Sigmoid colon (tissue), 7 donors: ENCODE data around the gene DPP8. TPM values are rescaled to one million over a fixed set of nuclear protein-coding genes. Genes with fewer than 3 reads are reported as not detected.

ENCODE experiments used
- DNase-seq: peaks from one replicate; pipeline ENCODE4 v3.0.0-alpha.2; 2019
- H3K27ac ChIP-seq, 4 donors: fragments of 200-600 bp; sonication (generic); one replicate each; pipeline ENCODE4 v1.5.1; 2016 to 2019; ENCODE audit warnings: mild to moderate bottlenecking in 1 of 4
- H3K27me3 ChIP-seq, 3 donors: fragments of 200-600 bp; sonication (generic); one replicate each; pipeline ENCODE4 v1.5.1; 2019; ENCODE audit warnings: mild to moderate bottlenecking in 1 of 3
- H3K36me3 ChIP-seq, 4 donors: fragments of 200-600 bp; sonication (generic); one replicate each; pipeline ENCODE4 v1.5.1; 2016 to 2019
- H3K4me1 ChIP-seq, 4 donors: fragments of 200-600 bp; sonication (generic); one replicate each; pipeline ENCODE4 v1.5.1; 2017 to 2019
- H3K4me3 ChIP-seq, 4 donors: fragments of 200-600 bp; sonication (generic); one replicate each; pipeline ENCODE4 v1.5.1; 2017 to 2019; ENCODE audit warnings: mild to moderate bottlenecking in 2 of 4, moderate library complexity in 1 of 4
- H3K9me3 ChIP-seq, 4 donors: fragments of 200-600 bp in 3 of 4; sonication (generic) in 3 of 4; one replicate each; pipeline versions ENCODE4 v1.5.1 to v1.6.1; 2013 to 2019
- EP300 ChIP-seq, 4 donors: sonication (generic); formaldehyde crosslinking; IDR thresholded peaks; one replicate each; pipeline ENCODE4 v1.6.1; 2017; ENCODE audit warnings: antibody characterized with exemption in 4 of 4
- POLR2A ChIP-seq, 2 donors: fragments of 450-650 bp; IDR thresholded peaks; one replicate each; pipeline ENCODE4 v1.6.1; 2016; ENCODE audit warnings: antibody characterized with exemption in 2 of 2, mild to moderate bottlenecking in 2 of 2, moderate library complexity in 2 of 2
- POLR2AphosphoS5 ChIP-seq, 4 donors: sonication (generic); formaldehyde crosslinking; IDR thresholded peaks; one replicate each; pipeline ENCODE4 v1.6.1; 2017; ENCODE audit warnings: antibody characterized with exemption in 4 of 4
- WGBS, 2 donors: extraction: QIAGEN DNeasy Blood & Tissue Kit; methylation state at CpG; one replicate each; pipeline ENCODE4 v1.1.7; 2013; 5-methylcytosine and 5-hydroxymethylcytosine counted together
- intact Hi-C: fragments of 100-400 bp; cut with DNase I; formaldehyde crosslinking; loops from one replicate; pipeline ENCODE4 v1.15.1; 2023
- polyA plus RNA-seq, 3 donors: library from polyadenylated mRNA; stranded (reverse); fragments of 200-250 nt; gene quantifications; one replicate each; pipeline ENCODE4 v1.2.3, GENCODE V29; 2013
- total RNA-seq, 4 donors: library from RNA; depleted of rRNA; stranded (reverse); fragments of >200 nt; gene quantifications; one replicate each; pipeline ENCODE4 v1.1.0, GENCODE V29; 2016
- TF ChIP-seq, protein P1 (sequence below), 4 experiments: fragments of 450-650 bp in 3 of 4; fragments of 200-600 bp in 1 of 4; IDR thresholded peaks; one replicate each; pipeline ENCODE4 v1.5.1; 2016 to 2019; ENCODE audit warnings: antibody characterized with exemption in 4 of 4, mild to moderate bottlenecking in 3 of 4, moderate library complexity in 2 of 4
- donor health status: healthy with polysubstance abuse.
- donor health status: Bipolar disorder and iron deficiency.
- donor health status: healthy.

Gene DPP8
- total and polyA plus RNA-seq, 7 donors = 8.4 to 40.3 (median 29.5) TPM

DNA sequence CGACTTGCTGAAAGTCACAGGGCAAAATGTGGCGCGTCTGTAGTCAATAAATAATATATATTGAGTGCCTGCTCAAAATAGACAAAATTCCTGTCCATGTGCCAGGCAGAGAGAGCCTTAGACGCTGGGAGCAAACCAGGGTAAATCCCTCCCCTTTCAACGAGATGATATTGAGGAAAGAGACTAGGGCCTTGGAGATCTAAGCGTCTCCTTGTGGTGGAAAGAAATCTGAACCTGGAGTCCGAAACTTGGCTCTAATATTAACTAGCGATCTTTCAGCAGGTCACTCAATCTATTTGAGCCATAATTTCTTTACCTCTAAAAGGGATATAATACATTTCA, 348 bp upstream of the DPP8 start:
- 33 to 35% methylated on average over 8 of the region's 8 CpGs for WGBS, 2 donors
- no peak for TF ChIP-seq POLR2A (IDR thresholded peaks at IDR 0.05)
- no peak for TF ChIP-seq POLR2AphosphoS5 (IDR thresholded peaks at IDR 0.05)
- no peak for TF ChIP-seq EP300 (IDR thresholded peaks at IDR 0.05)
- TF ChIP-seq, protein P1, sequence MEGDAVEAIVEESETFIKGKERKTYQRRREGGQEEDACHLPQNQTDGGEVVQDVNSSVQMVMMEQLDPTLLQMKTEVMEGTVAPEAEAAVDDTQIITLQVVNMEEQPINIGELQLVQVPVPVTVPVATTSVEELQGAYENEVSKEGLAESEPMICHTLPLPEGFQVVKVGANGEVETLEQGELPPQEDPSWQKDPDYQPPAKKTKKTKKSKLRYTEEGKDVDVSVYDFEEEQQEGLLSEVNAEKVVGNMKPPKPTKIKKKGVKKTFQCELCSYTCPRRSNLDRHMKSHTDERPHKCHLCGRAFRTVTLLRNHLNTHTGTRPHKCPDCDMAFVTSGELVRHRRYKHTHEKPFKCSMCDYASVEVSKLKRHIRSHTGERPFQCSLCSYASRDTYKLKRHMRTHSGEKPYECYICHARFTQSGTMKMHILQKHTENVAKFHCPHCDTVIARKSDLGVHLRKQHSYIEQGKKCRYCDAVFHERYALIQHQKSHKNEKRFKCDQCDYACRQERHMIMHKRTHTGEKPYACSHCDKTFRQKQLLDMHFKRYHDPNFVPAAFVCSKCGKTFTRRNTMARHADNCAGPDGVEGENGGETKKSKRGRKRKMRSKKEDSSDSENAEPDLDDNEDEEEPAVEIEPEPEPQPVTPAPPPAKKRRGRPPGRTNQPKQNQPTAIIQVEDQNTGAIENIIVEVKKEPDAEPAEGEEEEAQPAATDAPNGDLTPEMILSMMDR (IDR thresholded peaks at IDR 0.05) = no peak
- no peaks in the 10 kb centered on the region for H3K9me3 ChIP-seq
- no peak for DNase-seq
- H3K27ac ChIP-seq = peak overlapping the region; percentile 87 to 95 (median 92)
- intact Hi-C loops = no loop called here
- H3K36me3 ChIP-seq = no peaks in the 10 kb centered on the region
- peaks cover 0 to 33% (median 28%) of the 10 kb centered on the region in 4 donors for H3K4me1 ChIP-seq
- no peaks in the 10 kb centered on the region for H3K27me3 ChIP-seq
- H3K4me3 ChIP-seq = peak overlapping the region in 3 of 4 donors; percentile 80 to 95 (median 93)

DNA sequence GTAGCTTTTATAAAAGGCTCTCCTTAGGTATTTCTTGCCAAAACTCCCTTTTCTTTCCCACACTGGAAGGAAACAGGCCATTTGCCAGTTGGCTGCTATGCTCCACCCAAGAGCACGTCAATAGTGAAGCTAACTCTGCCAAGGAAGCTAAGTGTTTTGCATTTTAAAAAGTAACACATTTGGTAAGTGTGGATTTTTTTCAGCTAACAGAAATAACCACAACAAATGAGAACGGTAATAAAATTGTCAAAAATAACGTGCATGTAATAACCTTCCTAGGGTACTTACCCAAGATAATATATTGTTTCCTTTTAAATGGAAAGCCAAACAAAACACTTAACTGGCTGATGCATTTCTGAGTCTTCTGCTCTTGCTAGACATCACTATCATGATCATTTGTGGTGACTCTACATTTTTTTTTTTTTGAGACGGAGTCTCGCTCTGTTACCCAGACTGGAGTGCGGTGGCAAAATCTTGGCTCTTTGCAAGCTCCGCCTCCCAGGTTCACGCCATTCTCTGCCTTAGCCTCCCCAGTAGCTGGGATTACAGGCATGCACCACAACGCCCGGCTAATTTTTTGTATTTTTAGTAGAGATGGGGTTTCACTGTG, 4.6 kb downstream of the DPP8 start:
- WGBS, 2 donors = 69% methylated on average over 10 of the region's 10 CpGs
- intact Hi-C loops = no loop called here
- Histone ChIP-seq H3K4me3 (peak overlapping the region in 3 of 4 donors; percentile 8 to 15 (median 13)), H3K27me3 (no peaks in the 10 kb centered on the region), H3K4me1 (peaks cover 0 to 46% (median 33%) of the 10 kb centered on the region in 4 donors), H3K36me3 (peaks cover 0 to 42% (median 3%) of the 10 kb centered on the region in 4 donors), H3K9me3 (no peaks in the 10 kb centered on the region), H3K27ac (peak overlapping the region; percentile 55 to 59 (median 56))
- DNase-seq = peak; percentile 90
- no peak for TF ChIP-seq EP300 (IDR thresholded peaks at IDR 0.05)
- TF ChIP-seq POLR2AphosphoS5 (IDR thresholded peaks at IDR 0.05) = peak in 3 of 4 donors; percentile 11 to 58 (median 35)

DNA sequence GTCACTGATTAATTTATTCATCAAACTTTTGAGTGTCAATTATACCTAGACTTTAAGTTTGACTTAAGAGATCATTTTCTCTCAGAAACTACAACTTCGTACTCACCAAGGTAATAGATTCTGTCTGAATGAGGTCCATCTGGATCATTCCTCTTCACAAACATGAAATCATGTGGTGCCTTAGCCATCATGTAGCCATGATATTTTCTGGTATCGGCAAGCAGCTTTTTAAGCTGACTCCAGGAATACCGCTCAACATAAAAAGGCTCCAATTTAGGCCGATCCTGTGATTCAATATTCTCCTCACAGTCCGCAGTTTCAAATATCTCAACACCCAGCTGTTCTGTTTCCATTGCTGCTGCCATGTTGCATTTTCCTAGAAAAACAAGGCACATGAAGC, 5.3 kb downstream of the DPP8 start:
- Histone ChIP-seq H3K4me1 (peaks cover 0 to 46% (median 33%) of the 10 kb centered on the region in 4 donors), H3K27ac (peak overlapping the region; percentile 55 to 59 (median 56)), H3K4me3 (peak overlapping the region in 3 of 4 donors; percentile 8 to 15 (median 13)), H3K9me3 (no peaks in the 10 kb centered on the region), H3K36me3 (peaks cover 0 to 49% (median 3%) of the 10 kb centered on the region in 4 donors), H3K27me3 (no peaks in the 10 kb centered on the region)
- 92 to 95% methylated on average over 5 of the region's 5 CpGs for WGBS, 2 donors
- intact Hi-C loops = no loop called here
- no peak for TF ChIP-seq POLR2AphosphoS5 (IDR thresholded peaks at IDR 0.05)
- TF ChIP-seq POLR2A (IDR thresholded peaks at IDR 0.05) = no peak
- no peak for TF ChIP-seq EP300 (IDR thresholded peaks at IDR 0.05)
- TF ChIP-seq, protein P1 (IDR thresholded peaks at IDR 0.05) = no peak
- DNase-seq = no peak

DNA sequence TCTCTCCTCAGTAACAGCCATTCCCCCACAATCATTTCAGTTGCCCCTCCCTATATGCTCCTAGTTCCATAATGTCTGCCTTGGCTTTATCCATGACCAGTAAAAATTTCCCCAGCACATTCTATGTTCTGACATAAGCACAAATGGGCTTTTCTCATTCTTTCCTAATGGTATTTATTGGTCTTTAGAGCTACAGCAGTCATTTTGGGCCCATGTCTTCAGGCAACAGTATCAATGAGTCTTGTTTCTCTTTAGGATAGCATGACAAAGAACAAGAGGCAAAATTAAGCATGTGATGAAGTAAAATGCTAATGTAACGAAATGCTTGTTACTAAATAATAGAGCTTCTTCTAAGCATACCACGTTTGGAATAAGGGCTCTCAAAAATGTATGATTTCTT, 8.2 kb downstream of the DPP8 start:
- no peak for DNase-seq
- peaks cover 0 to 22% (median 7%) of the 10 kb centered on the region in 4 donors for H3K4me1 ChIP-seq
- no peak overlapping the region for H3K27ac ChIP-seq
- no peaks in the 10 kb centered on the region for H3K27me3 ChIP-seq
- no peaks in the 10 kb centered on the region for H3K9me3 ChIP-seq
- 91 to 95% methylated on average over 2 of the region's 2 CpGs for WGBS, 2 donors
- H3K36me3 ChIP-seq = peaks cover 0 to 78% (median 8%) of the 10 kb centered on the region in 4 donors
- TF ChIP-seq EP300 (IDR thresholded peaks at IDR 0.05) (no peak), POLR2A (IDR thresholded peaks at IDR 0.05) (no peak), POLR2AphosphoS5 (IDR thresholded peaks at IDR 0.05) (no peak)
- TF ChIP-seq, protein P1 (IDR thresholded peaks at IDR 0.05) = no peak
- intact Hi-C loops = no loop called here
- H3K4me3 ChIP-seq = no peak overlapping the region

DNA sequence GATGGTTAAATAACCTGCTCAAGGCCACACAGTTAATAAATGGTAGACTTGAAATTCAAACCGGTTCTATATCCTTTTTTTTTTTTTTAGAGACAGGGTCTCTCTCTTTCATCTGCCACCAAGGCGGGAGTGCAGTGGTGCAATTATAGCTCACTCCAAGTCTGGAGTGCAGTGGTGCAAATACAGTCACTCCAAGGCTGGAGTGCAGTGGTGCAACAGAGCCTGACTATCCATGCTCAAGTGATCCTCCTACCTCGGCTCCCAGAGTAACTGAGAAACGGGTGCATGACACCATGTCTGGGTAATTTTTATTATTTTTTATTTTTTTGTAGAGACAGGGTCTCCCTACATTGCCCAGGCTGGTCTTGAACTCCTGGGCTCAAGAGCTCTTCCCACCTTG, 23.4 kb downstream of the DPP8 start:
- Histone ChIP-seq H3K4me3 (no peak overlapping the region), H3K9me3 (no peaks in the 10 kb centered on the region), H3K4me1 (no peaks in the 10 kb centered on the region), H3K27me3 (no peaks in the 10 kb centered on the region), H3K27ac (no peak overlapping the region), H3K36me3 (peaks cover 7 to 73% (median 30%) of the 10 kb centered on the region in 4 donors)
- DNase-seq = no peak
- 85 to 92% methylated on average over 4 of the region's 4 CpGs for WGBS, 2 donors
- intact Hi-C loops = no loop called here
- TF ChIP-seq POLR2AphosphoS5 (IDR thresholded peaks at IDR 0.05) (no peak), POLR2A (IDR thresholded peaks at IDR 0.05) (no peak)
- TF ChIP-seq, protein P1 (IDR thresholded peaks at IDR 0.05) = no peak
